Putamen (tissue), 1 donor: ENCODE data around the gene SDK1.

ENCODE experiments used
- DNase-seq: peaks from one replicate; pipeline ENCODE4 v3.0.0-alpha.2; 2016; ENCODE audit warnings: low spot score

SDK1 gene

DNA sequence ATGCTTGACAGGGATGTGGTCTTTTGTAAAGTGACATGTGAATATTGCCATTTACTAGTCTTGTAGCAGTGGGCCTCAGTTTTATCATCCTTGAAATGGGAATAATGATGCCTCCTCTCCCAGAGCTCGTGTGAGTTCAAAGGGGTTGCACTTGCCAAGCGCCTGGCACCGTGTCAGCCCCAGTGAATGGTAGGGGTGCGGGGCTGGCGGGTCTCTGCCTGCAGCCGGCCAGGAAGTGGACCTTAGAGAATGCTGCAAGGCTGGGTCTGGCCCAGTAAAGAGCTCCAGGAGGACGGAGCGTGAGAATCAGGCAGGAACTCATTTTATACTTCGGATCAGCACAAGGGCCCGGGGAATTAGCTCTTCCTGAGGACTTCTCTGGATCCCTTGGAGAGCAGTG, 856.6 kb downstream of the SDK1 start:
- no peak for DNase-seq

DNA sequence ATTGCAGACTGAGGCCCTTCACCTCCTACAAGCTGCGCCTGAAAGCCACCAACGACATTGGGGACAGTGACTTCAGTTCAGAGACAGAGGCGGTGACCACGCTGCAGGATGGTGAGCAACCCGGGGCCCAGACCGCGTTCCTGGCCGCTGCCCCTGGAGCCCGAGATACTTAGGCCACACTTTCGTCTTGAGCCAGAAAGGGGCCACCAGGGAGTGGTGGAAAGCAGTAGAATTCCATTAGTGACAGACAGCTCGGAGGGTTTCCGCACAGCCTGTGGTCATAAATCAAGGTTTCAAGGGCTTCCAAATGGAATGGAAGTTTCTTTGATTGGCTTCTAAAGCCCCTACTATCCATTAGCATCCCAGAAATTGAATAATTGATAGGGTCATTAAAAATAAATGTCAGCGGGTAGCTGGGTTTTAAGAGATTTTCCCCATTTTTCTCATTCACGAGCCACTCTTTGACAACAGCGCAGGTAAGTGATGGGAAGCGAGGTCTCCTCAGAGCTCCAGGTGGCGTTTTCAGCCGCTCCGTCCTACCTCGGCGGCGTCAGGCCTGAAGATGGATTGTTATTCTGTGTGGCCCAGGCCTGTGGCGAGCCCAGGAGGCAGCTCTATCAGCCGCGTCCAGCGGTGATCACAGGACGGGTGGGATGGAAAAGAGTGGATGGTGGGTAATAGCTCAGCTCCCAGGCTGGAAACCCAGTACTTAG, 857.5 kb downstream of the SDK1 start:
- no peak for DNase-seq

DNA sequence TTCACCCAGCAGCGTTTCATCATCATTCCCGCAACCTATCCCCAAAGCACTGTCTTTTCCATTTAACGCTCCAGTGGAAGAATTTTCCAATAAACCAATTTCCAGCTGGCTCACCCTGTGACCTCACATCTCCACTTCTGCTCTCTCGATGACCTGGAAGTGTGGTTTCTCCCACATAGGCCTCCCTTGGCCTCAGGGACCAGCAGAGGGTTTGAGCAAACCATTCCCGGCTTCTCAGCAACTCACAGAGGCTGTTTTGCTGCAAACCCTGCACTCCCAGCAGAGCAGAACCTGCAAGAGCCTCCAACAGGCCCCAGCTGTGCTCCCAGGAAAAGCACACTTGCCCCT, 858.1 kb downstream of the SDK1 start:
- no peak for DNase-seq

DNA sequence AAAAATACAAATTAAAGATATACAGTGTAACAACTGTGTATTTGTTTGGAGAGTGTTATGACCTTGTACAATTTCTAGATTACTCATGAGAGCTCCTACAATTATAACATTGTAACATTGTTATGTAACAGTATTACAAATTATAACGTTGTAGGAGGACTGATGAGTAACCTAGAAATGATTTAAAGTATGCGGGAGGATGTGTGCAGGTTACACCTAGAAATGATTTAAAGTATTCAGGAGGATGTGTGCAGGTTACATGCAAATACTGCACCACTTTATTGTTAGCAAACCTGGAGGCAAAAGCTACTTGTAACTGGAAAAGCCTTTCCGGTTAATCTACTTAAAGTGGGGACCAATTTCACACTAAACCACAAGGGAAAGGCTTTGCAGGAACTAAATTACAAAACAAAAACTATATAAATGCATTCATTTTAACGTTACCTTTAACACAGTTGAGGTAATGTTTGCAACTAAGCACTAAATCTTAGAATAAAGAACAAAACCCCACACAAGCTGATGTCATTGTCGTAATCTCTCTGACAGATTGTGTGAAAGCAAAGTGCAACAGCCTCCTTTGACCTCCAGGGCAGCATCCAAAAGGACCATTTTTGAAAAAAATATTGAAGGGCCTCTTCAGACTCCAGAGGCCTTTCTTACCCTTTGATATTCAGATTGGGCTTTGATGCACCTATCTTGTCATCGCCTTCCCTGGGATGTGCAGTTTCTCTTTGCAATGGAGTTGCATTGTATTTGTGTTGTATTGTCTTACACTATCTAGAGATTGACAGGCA, 858.9 kb downstream of the SDK1 start:
- DNase-seq = peak; percentile 57

DNA sequence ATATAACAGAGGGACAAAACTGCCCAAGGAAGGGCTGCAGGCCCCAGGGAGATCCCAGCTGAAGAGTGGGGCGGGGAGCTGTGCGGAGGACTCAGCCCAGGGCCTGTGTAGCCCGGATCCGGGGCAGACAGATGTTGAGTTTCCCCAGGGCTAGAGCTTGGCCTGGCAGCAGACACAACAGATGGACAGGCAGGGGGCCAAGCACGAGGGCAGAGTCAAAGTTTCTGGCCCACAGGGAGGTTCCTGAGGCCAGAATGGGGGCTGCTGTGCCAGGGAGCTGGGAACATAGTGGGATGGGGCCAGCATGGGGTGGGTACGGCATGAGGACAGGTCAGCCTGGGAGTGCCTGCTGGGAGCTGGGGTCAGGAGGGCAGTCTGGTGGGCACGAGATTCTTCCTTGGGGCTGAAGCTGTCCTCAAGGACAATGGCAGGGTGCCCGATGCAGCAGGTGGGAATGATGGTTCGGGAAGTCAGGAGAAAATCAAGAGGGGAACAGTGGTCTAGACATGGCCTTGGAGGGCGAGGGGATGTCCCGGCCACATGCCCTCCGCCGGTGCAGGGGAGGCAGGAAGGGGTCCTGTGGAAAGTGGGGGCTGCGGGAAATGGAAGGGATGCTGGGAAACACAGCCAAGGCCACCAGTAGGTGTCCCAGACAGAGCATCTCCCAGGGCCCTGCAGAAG, 862.0 kb downstream of the SDK1 start:
- no peak for DNase-seq

DNA sequence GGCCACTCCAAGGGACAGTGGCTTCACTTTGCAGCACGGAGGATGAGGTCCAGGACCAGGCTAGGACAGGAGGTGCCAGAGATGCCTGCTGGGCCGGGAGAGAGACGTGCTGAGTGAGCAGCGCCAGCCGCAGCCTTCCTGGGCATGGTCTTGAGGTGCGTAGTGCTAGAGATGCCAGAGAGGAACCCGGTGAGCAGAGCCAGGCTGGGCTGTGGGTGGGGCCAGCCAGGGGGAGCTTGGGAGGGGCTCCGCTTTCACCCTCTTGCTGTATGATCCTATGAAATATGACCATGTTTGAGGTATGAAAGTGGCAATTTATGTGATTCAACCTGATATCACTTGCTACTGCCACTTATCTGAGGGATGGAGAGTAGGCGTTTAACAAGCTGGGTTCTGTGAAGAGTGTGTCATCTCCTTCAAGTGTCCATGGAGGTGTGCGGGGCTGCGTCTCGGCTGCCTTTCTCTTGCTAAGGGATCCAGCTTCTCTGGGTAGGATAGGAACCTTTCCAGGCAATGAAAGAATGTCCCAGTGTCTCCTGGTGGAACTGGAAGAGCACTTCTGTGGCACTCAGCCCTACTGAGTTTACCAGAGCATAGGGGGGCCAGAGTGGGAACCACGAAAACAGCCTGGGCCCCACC, 862.6 kb downstream of the SDK1 start:
- DNase-seq = peak; percentile 9

DNA sequence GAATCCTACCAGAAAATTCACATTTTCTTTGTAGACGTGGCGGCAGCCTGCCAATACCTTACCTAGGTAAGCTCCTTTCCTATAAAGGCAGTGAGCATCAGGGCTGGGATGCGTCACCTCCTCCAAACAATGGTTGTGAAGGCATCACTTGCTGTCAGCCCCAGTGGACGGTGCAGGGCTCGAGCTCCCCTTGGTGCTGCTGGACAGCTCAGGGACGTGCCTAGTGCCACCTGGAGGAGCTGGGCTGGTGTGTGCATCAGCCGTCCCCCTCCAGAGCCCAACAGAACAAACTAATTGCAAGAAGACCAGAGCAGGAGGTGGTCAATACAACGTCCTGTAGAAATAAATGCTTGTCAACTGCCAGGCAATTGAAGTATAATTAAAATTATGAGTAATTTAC, 863.5 kb downstream of the SDK1 start:
- no peak for DNase-seq

DNA sequence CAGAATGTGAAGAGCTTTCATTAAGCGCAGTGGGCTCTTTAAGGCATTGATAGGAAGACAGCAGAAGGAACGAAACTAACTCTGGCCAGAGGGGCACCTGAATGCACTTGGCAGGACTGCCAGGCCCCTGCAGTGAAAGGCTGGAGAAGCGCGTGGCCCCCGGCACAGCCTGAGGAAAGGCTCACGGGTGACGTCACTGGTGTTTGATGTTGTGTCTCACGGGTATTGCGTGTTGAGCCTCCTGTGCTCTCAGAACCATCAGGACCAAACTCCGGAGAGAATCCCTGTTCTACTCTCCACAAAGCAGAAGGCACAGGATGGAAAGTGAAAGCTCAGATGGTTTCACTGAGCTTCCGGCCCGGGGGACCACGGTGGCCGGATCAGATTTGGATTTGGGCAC, 865.3 kb downstream of the SDK1 start:
- no peak for DNase-seq

DNA sequence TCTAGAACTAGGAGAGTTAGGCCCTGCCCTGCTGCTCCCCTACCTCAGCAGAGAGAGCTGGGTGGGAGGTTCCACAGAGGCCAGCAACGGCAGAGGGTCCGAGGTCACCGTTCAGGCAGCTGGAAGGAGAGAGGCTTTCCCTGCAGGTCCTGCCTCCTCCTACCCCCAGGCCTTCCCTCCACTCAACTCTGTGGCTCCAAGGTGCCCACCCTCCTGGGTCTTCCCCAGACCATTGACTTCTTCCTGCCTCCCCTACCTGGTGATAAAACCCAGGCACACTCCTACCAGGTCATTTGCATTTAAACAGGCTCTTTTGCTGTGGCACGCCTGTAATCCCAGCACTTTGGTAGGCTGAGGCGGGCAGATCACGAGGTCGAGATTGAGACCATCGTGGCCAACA, 865.8 kb downstream of the SDK1 start:
- DNase-seq = no peak

DNA sequence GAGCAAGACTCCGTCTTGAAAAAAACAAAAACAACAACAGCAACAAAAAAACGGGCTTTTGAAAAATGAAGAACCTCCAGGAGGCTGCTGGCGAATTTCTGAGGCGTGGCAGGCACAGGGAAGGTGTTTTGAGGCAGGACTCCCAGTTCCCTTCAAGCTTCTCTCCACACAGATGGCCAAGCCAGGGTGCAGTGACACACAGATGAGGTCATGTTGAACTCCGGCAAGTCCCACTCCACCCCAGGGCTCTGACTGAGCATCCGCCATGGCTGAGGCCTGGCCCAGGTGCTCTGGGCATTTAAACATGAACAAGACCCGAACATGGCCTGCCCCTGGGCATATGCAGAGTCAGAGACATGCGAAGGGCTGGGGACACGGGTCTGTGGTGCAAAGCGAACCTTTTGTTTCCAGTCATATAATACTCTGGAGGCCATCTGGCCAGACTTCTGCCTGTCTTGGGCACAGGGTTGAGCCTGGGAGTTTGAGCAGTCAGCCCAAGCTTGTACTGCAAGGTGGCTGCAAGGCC, 866.4 kb downstream of the SDK1 start:
- DNase-seq = no peak

DNA sequence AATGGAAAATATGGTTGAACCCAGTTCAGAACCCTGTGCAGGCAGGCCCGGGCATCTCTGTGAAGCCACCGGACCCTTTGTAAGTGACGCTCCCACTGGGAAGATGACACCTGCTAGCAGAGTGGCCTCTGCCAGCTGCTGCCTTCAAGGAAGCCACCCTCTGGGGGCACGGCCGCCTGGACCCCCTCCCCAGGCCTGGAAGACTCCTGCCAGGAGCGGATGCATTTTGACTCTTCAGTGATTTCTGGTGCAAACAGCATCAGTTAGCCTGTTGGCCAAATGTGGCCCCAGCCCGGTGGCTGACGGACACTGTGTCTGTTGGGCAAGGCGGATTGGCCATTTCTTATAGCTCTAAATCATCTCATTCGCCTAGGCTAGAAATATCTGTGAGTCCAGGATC, 867.0 kb downstream of the SDK1 start:
- DNase-seq = no peak

DNA sequence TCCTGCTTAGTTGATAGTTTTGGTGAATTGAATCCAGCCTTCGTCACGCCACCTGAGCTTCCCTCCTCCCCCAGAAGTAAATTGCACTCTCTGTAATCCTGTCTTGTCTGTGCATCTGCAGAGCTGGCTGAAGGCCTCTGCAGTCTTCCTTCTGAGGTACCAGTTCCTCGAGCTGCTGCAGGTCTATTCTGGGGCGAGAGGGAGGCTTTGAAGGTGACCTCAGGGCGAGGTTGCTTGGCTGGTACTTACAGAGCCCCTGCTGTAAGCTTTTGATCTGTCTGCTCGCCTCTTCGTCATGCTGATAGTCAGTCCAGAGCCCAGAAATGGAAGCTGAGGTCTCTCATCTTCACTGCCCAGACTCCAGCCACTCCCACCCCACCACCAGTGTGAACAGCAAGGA, 867.5 kb downstream of the SDK1 start:
- no peak for DNase-seq

DNA sequence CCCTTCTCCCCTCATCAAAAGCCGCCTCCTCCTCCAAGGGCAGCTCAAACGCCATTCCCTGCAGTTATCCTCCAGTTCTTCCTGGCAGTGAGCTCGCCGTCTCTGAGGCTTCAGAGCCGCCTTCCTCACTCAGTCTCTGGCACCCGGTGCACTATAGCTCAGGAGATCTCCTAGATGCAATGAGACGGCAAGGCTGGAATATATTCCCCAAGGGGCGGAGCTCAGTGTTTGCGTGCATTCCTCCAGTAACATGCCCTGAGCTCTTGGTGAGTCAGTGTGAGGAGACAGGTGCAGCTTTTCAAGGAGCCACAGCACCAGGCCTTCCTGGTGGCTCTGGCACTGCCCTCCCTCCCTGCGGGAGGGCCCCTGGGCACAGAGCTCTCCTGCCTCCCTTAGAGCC, 868.4 kb downstream of the SDK1 start:
- no peak for DNase-seq

DNA sequence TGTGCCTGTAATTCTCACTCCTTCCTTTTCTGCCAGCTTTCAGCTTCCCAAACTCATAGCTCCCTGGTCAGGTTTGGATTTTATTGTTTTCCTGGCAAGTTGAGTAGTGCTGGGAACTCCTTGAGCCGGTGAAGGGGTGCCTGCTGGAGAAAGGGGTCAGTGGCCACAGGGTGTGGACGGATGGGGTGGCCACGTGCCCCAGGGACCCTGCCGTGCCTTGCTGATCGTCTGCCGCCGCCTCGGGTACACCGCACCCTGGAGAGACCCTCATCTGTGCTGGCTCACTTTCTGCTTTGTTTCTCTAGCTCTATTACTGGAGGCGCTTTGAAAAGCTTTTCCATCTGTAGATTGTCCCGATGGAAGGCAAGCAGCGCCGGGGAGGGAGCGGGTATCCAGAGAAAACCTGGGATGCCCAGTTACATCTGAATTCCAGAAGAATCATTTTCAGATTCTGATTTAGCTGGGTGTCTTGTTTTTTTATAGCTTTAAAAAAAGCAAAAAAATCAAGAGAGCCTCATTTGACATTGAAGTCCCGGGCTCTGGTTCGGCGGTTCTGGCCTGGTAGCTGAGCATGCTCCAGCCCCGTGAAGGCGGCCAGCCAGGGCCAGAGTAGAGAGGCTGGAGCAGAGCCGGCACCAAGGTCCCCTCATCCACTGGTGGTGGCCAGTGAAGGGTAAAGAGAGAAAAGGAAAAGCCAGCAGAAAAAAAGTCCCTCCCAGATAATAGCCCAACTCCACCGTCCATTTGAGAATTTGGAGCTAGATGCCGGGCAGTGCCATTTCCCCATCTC, 870.1 kb downstream of the SDK1 start:
- no peak for DNase-seq

DNA sequence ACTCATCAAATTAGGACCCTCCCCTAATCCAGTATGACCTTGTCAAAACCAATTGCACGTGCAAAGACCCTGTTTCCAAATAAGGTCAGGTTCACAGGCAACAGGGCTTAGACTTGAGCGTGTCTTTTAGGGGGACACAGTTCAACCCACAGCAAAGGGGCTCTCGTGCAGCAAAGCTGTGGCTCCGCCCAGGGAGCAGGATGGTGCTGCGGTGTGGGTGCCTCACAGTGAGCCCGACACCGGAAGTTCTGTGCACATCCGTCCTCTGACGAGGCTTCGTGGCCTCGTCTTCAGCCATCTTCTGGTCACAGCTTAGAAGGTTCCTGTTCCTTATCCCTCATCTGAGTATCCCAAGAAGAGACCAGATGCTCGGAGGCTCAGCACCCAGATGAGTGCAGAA, 871.8 kb downstream of the SDK1 start:
- DNase-seq = no peak

DNA sequence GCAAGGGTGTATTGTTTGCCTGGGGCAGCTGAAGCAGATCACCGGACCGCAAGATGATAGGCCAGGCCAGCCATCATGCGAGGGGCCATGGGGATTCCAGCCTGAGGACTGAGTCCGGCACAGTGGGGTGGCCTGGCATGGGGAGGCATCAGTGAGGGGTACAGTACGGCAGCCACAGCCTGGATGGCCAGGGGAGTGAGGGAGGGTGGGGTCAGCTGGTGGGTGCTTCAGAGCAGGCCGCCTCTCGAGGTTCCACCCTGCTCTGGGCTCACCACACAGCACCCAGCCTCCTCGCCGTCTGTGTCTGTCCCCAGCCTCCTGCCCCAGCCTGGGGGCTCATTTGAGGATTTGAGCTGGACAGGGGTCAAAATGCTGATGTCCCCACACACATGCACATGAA, 872.6 kb downstream of the SDK1 start:
- no peak for DNase-seq

DNA sequence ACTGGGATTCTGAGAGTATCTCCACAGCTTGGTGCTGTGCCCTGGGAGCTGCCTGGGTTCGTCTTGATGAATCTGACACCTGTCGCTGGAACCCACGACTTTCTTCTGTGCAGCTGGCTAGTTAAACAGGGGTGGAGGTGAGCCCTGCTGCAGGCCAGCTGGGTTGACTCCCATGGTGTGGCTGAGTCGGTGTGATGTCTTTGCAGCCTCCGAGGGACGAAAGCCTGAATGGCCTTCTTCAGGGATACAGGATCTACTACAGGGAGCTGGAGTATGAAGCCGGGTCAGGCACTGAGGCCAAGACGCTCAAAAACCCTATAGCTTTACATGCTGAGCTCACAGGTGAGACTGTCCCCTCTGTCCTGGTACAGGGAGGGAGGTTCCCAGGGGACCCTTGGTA, 873.0 kb downstream of the SDK1 start:
- DNase-seq = no peak

DNA sequence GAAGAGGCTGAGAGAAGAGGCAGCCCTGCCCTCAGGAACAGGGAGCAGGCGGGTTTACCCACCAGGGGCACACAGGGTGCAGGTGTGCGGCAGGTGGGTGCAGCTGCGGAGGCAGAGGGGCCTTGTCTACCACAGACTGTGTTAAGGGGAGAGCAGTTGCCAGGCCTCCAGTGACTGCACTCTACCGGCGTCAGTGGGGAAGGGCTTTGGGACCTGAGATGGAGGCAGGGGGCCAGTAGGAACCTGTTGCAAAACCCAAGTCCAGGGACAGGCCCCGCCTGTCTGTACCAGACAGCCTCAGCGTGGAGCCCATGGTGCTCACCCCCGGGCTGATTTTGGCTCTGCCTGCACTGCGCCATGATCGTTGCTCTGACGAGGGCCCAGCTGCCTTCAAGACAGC, 873.4 kb downstream of the SDK1 start:
- no peak for DNase-seq

DNA sequence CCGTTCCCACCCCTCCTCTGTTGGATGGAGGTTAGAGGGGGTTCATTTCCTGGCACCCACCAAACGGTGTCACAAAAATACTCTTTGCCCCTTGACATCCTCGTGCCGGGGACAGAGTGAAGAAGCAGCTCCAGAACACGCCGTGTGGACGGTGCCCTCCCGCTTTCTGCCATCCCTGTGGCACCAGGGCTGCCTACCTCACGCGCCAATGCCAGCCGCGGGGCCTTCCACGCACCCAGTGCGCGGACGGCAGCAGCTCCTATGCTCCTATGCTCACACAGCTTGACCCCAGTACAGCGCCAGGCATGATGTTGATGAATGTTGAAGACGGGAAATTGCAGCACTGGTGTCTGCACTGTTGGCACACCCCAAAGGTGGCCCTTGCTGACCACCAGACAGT, 873.8 kb downstream of the SDK1 start:
- no peak for DNase-seq

DNA sequence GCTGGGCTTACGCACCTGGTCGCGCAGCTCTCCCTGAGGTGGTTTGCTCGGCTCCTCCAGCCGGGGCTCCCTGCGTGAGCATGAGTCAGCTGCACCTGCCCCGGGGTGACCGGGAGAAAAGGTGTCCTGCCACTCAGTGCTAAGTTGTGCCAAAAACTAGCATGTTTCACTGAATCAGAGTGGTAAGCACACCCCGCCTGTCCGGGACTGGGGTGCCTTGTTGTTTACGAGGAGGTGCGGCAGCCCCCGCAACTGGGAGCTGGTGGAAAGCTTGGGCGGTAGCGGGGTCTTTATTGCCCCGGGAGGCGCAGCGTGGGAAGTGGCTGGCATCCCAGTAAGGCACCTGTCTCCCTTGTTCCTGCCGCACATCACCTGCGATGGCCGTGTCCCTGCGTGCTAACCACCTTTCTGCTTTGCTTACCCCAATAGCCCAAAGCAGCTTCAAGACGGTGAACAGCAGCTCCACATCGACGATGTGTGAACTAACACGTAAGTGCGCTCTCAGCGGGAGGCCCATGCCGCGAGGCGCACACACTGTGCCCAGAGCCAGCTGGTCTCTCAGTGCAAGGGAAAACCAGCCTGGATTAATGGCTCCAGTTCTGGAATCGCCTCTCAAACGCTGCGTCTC, 874.4 kb downstream of the SDK1 start:
- DNase-seq = no peak

DNA sequence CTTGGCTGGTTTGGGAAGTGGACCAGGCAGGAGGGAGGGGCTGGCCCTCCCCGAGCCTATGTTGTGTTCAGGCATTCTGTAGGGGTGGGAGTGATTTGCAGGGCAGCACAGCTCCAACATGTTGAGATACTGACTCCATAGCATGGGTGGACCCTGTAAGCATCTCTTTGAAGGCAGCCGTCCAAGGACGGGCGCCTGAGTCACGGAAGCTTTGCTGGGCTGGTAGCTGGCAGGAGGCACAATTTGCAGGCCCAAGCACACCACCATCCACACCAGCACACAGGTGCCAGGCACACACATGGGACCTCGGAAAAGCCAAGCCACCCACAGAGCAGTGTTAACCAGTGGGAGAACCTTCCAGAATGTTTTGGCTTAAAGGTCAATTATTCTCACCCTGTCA, 875.9 kb downstream of the SDK1 start:
- no peak for DNase-seq
